GM12878 (cell line): ENCODE measurements around the gene FBXW8.

Source experiments
- CBX3 ChIP-seq: fragments of 200-600 bp; sonication (generic); IDR thresholded peaks from 2 replicates; pipeline ENCODE4 v1.6.1; 2016; ENCODE audit warnings: low read depth, borderline replicate concordance
- NR2F1 ChIP-seq: fragments of 450-650 bp; conservative IDR thresholded peaks from 2 replicates; pipeline ENCODE4 v1.6.1; 2017; ENCODE audit warnings: mild to moderate bottlenecking
- POLR2A ChIP-seq: IDR thresholded peaks from 2 replicates; pipeline ENCODE4 v1.6.1; 2011; ENCODE audit warnings: low read depth, mild to moderate bottlenecking, low read length
- TF ChIP-seq, protein P1 (sequence below): fragments of 450-650 bp; IDR thresholded peaks from 2 replicates; pipeline ENCODE4 v1.6.1; 2017; ENCODE audit warnings: low read depth, mild to moderate bottlenecking, moderate library complexity

DNA sequence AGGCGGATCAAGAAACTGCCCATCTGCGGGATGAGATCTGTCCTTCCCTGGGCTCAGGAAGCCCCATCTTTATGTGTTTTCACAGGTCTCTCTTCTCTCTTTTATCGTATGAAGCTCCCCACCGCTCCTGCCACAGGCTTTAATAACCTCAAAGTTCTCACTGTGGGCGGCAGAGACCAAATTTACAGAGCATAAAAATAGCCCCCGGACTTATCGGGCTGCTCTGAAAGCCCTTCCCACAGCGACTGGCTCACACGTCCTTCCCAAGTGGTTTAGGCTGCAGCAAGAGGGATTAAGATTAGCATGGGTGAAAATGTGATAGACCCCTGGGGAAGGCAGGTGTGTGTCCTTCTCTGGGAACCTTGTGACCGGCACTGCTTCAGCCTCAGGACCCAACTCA, 140.6 kb downstream of the FBXW8 start:
- TF ChIP-seq CBX3, result no peak
- TF ChIP-seq POLR2A, result no peak
- TF ChIP-seq NR2F1, result no peak
- TF ChIP-seq, protein P1, sequence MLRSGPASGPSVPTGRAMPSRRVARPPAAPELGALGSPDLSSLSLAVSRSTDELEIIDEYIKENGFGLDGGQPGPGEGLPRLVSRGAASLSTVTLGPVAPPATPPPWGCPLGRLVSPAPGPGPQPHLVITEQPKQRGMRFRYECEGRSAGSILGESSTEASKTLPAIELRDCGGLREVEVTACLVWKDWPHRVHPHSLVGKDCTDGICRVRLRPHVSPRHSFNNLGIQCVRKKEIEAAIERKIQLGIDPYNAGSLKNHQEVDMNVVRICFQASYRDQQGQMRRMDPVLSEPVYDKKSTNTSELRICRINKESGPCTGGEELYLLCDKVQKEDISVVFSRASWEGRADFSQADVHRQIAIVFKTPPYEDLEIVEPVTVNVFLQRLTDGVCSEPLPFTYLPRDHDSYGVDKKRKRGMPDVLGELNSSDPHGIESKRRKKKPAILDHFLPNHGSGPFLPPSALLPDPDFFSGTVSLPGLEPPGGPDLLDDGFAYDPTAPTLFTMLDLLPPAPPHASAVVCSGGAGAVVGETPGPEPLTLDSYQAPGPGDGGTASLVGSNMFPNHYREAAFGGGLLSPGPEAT, result no peak
